GM12872 (cell line): ENCODE results near the gene PDIA5.

ENCODE experiments used
- CTCF ChIP-seq: IDR thresholded peaks from 3 replicates; pipeline ENCODE4 v1.5.1; 2011; ENCODE audit warnings: low read depth, mild to moderate bottlenecking, low read length, moderate library complexity; ENCODE audit not compliant: insufficient read depth

The PDIA5 gene

GRCh38 chr3:123153125-123154019, 86.5 kb downstream of the PDIA5 start:
- no peak for TF ChIP-seq CTCF

- no peak for TF ChIP-seq CTCF
Observed at GRCh38 chr3:123154020-123154985, 87.5 kb downstream of the PDIA5 start.

- no peak for TF ChIP-seq CTCF
Observed at GRCh38 chr3:123155471-123156011, 88.7 kb downstream of the PDIA5 start.

- TF ChIP-seq CTCF = no peak
Observed at GRCh38 chr3:123156276-123156995, 89.6 kb downstream of the PDIA5 start.

GRCh38 chr3:123157209-123157597, 90.4 kb downstream of the PDIA5 start:
- TF ChIP-seq CTCF = no peak

- TF ChIP-seq CTCF = no peak
Observed at GRCh38 chr3:123157598-123158287, 90.9 kb downstream of the PDIA5 start.
